HG03457 (cell line): ENCODE measurements around the gene RPL19.

Experiments
- ATAC-seq: cut with Tn5 transposase; IDR thresholded peaks from one replicate; pipeline ENCODE4 v1.9.1; 2021; ENCODE audit warnings: moderate number of reproducible peaks; ENCODE audit not compliant: unreplicated experiment

The RPL19 gene

GRCh38 chr17:39171933-39172332 is 28.1 kb upstream of the RPL19 start:
- no peak for ATAC-seq

- ATAC-seq = no peak
These were observed 27.0 kb upstream of the RPL19 start for GRCh38 chr17:39173080-39173479.

GRCh38 chr17:39173526-39174274 is 26.4 kb upstream of the RPL19 start:
- no peak for ATAC-seq

- ATAC-seq = no peak
These were observed 25.0 kb upstream of the RPL19 start for GRCh38 chr17:39174920-39175694.

GRCh38 chr17:39175695-39176093 is 24.4 kb upstream of the RPL19 start:
- no peak for ATAC-seq

GRCh38 chr17:39177256-39177655 is 22.8 kb upstream of the RPL19 start:
- ATAC-seq = no peak

GRCh38 chr17:39178536-39178935 is 21.5 kb upstream of the RPL19 start:
- ATAC-seq = no peak

- no peak for ATAC-seq
These were observed 18.8 kb upstream of the RPL19 start for GRCh38 chr17:39181303-39181702.

- no peak for ATAC-seq
These were observed 17.0 kb upstream of the RPL19 start for GRCh38 chr17:39183045-39183444.

- no peak for ATAC-seq
These were observed 16.4 kb upstream of the RPL19 start for GRCh38 chr17:39183720-39184119.

- no peak for ATAC-seq
These were observed 13.5 kb upstream of the RPL19 start for GRCh38 chr17:39186481-39187002.

GRCh38 chr17:39187152-39187830 is 12.8 kb upstream of the RPL19 start:
- no peak for ATAC-seq

- ATAC-seq = no peak
These were observed 8.2 kb upstream of the RPL19 start for GRCh38 chr17:39191750-39192510.

GRCh38 chr17:39192901-39193300 is 7.2 kb upstream of the RPL19 start:
- ATAC-seq = no peak

- ATAC-seq = no peak
These were observed 6.7 kb upstream of the RPL19 start for GRCh38 chr17:39193346-39193745.

GRCh38 chr17:39194089-39194984 is 5.7 kb upstream of the RPL19 start:
- ATAC-seq = no peak

- ATAC-seq = no peak
These were observed 5.0 kb upstream of the RPL19 start for GRCh38 chr17:39194985-39195524.

GRCh38 chr17:39195568-39196160 is 4.4 kb upstream of the RPL19 start:
- no peak for ATAC-seq

- ATAC-seq = no peak
These were observed 3.8 kb upstream of the RPL19 start for GRCh38 chr17:39196241-39196807.
